Suprapubic skin (tissue), 4 donors: Measurements from ENCODE around the gene RAD9B.

Experiments
- CTCF ChIP-seq, 2 donors: fragments of 200-600 bp in 1 of 2; fragments of 450-650 bp in 1 of 2; sonication (generic) in 1 of 2; IDR thresholded peaks; one replicate each; pipeline ENCODE4 v1.5.1; 2016 to 2019; ENCODE audit warnings: antibody characterized with exemption in 2 of 2, mild to moderate bottlenecking in 1 of 2, moderate library complexity in 1 of 2
- POLR2A ChIP-seq, 2 donors: fragments of 450-650 bp; IDR thresholded peaks; one replicate each; pipeline ENCODE4 v1.6.1; 2017; ENCODE audit warnings: antibody characterized with exemption in 2 of 2, mild to moderate bottlenecking in 2 of 2, moderate library complexity in 2 of 2
- POLR2AphosphoS5 ChIP-seq, 3 donors: sonication (generic); formaldehyde crosslinking; IDR thresholded peaks; one replicate each; pipeline ENCODE4 v1.6.1; 2017; ENCODE audit warnings: antibody characterized with exemption in 3 of 3

GRCh38 chr12:110545812-110546211, 43.7 kb downstream of the RAD9B start:
- TF ChIP-seq CTCF (IDR thresholded peaks at IDR 0.05) (no peak), POLR2AphosphoS5 (IDR thresholded peaks at IDR 0.05) (no peak), POLR2A (IDR thresholded peaks at IDR 0.05) (no peak)
